D341Med (cell line): ENCODE measurements around the gene SYNGAP1.

Experiments
- DNase-seq: peaks from one replicate; pipeline ENCODE4 v3.0.0; 2012; ENCODE audit warnings: low spot score

The SYNGAP1 gene

GRCh38 chr6:33421344-33421643 is 1.4 kb downstream of the SYNGAP1 start:
- no peak for DNase-seq

GRCh38 chr6:33423777-33424176 is 3.9 kb downstream of the SYNGAP1 start:
- DNase-seq = no peak

DNA sequence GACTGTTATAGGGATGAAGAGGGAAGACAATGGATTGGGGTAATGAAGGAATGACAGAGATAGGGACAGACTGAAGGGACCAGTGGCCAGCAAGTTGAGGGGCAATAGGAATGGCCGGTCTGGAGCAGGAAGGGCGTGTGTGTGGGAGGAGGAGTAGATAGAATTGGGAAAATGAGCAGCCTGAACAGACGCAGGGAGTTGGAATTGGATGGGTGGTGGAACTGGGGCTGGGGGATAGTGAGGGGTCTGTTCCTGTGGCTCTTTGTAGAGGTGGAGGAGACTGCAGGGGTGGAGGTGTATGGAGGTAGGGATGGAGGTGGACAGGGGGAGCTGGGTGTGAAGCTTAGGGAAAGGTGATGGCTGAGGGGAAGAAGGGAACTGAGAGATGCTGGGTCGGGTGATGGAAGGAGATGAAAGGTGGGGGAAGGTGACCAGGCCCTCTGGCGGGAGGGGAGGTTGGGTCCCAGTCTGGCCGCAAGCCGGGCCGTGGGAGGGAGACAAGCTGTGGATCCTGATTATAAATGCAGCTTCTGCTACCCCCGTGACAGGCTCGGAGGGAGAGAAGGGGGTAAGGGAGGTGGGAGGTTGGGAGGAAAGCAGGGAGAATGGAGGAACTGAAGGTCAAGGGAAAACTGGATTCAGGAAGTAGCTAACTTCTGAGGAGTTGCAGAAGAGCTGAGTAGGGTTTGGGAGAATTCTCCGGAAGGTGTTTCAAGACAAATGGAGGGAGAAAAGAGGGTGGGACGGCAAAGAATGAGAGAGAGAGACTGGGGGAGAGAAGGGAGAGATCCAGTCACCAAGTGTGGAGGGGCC is 5.2 kb downstream of the SYNGAP1 start:
- no peak for DNase-seq

- DNase-seq = peak; percentile 93
Observed at GRCh38 chr6:33425668-33426577, 6.1 kb downstream of the SYNGAP1 start.

GRCh38 chr6:33426590-33427511 is 7.0 kb downstream of the SYNGAP1 start:
- DNase-seq = no peak

DNA sequence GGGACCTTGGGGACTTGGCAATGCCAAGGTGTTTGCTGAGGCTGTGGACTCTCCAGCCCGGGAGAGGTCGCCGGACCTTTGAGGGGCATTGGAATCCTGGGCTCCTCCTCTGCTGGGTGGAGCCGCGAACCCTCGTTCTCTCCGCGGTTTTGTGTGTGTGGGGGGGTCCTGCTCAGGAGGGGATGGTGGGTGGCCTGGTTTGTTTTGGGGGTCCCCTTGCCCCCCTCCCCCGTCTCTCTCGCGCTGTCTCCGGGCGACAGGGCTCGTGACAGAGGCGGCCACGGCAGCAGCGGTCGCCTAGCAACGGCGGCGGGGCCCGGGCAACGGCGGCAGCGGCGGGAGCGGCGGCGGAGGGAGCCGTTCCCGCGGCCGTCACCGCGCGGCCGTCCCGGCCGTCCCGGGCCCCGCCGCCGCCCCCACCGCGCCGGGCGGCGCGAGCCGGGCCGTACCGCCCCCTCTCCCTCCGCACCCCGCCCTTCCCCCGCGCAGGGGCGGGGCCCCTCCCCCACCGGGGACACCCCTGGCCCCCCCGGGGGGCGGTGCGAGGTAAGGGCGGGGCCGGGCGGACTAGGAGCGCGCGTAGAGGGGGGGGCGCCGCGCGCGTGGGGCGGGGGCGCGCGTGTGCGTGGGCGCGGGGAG is 7.8 kb downstream of the SYNGAP1 start:
- DNase-seq = peak; percentile 83

DNA sequence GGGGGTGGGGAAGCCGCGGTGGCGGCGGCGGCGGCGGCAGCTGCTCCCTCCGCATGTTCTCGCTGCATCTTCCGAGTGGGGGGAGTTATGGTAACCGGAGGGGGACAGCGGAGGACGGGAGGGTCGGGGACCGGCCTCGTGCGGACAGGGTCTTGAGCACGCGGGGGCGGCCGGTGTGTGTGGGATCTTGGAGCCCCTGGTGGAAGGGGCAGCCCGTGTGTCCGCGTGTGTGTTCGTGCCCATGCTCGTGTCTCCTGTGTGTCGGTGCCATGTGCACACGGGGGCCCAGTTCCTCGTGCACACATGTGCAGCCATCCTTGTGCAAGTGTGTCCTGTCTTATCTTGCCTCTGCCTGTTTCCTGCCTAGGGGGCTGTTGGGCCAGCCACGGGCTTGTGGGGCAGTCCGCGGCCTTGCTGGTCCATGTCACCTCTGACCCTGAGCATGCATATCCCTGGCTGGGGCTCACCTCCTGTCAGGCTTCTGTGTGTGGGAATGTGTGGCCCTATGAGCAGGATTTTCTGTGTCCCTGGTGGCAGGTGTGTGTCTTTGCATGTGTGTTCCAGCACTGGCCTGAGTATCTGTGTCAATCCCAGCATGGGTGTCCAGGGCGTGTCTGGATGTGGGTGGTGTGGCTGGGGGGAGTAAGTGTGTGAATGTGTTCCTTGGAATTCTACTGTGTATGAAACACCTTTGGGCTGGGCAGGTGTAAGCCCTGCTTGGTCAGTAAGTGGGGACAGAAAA is 8.5 kb downstream of the SYNGAP1 start:
- DNase-seq = peak; percentile 64

- no peak for DNase-seq
Observed at GRCh38 chr6:33428966-33429749, 9.3 kb downstream of the SYNGAP1 start.

GRCh38 chr6:33429750-33430052 is 9.8 kb downstream of the SYNGAP1 start:
- no peak for DNase-seq

DNA sequence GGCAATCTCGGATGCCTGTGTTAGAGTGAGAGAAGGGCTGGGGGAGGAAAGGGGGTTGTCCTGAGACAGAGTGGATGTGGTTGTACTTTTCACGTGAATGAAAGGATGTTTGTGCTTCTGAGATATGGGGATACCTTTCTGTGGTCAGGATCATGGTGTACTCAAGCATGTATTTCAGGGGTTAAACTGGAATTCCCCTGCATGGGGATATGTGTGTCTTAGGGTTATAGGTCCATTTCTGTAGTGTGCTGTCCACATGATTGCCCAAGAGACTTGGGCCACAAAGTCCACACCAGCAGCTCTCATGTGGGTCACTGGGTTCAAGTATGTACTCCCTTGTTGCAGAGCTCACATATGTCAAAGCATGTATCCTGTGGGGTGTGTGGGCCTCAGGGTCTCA is 10.5 kb downstream of the SYNGAP1 start:
- no peak for DNase-seq

DNA sequence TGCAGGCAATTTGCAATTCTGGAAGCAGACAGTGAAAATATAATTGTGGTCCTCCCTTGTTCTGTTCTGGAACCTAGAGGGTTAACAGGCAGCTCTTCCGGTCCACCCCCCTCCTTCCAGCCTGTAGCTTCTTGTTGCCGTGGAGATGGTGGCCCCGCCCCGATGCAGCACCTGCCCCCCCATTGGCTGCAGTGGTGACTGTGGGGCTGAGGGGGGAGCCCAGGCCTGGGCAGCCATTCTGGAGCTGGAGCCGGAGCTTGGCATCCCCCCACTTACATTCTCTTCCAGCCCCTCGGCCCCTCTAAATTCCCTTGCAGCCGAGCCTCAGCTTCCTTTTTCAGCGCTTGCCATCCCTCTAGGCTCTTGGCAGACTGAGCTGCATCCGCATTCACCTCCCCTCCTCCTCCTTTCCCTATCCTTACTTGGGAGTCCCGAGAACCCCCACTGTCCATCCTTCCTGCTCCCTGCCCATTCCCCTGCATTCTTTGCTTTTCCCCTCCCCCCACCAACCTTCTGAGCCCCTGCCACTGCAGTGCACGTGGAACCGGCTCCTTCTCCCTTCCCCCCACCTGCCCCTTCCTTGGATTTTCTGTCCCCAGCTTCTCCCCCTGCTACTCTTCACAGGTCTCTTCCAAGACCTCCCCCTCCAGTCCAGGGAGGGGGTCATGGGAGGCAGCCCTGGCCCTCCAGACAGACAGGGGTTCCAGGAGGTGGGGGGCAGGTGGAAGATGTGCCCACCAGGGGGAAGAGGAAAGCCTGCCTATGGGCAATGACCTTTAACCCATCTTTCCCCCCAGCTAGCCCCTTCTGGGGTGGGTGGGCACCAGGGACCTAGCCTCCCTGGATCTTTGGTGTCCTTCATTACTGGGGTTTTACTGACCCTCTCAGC is 11.4 kb downstream of the SYNGAP1 start:
- DNase-seq = peak; percentile 89

DNA sequence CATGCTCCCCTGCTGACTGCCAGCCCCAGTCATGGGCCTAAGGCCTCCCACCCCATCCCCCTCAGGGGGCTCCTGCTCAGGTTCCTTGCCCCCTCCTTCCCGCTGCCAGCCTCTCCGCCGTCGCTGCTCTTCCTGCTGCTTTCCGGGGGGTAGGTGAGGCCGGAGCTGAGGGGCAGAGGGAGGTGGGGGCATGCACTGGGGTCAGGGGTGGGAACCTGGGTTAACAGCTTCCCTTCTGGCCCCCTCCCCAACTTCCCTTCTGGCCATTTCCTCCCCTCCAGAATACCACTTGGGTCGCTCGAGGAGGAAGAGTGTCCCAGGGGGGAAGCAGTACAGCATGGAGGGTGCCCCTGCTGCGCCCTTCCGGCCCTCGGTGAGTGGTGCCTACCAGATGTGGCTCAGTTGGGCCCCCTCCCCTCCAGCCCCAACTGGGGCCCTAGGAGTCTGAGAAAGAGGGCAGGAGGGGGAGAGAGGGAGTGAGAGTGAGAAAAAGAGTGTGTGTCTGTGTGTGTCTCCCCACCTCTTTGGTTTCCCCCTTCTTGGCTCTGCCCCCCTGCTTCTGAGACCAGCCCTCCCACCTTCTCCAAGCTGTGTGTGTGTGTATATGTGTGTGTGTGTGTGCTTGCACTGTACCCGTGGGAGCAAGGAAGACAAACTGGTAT is 12.1 kb downstream of the SYNGAP1 start:
- DNase-seq = peak; percentile 15

DNA sequence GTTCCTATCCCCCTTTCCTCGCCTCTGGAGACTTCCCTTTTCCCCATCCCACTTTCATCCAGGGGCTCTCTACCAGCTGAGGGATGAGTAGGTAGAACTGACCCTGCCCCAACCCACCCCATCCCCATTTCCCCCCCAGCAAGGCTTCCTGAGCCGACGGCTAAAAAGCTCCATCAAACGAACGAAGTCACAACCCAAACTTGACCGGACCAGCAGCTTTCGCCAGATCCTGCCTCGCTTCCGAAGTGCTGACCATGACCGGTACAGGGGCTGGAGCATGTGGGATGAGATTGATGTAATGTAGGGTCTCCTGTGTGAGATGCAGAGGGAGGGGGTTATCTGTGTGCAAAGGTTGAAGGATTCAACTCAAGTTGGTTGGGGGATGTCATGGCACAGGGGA is 12.7 kb downstream of the SYNGAP1 start:
- peak; percentile 8 for DNase-seq

- DNase-seq = no peak
Observed at GRCh38 chr6:33433001-33433543, 13.2 kb downstream of the SYNGAP1 start.

GRCh38 chr6:33433544-33434191 is 13.8 kb downstream of the SYNGAP1 start:
- DNase-seq = no peak

DNA sequence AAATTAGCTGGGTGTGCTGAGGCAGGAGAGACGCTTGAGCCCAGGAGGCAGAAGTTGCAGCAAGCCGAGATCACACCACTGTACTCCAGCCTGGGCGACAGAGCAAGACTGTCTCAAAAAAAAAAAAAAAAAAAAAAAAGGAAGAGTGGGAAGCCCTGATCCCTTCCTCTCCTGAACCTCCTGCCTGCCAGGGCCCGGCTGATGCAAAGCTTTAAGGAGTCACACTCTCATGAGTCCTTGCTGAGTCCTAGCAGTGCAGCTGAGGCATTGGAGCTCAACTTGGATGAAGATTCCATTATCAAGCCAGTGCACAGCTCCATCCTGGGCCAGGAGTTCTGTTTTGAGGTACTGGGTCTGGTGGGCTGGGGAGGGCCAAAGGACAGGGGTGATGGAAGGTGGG is 15.1 kb downstream of the SYNGAP1 start:
- no peak for DNase-seq

GRCh38 chr6:33437666-33438065 is 17.8 kb downstream of the SYNGAP1 start:
- DNase-seq = no peak
